ENCODE measurements around the gene PRDM16.

Gene PRDM16

DNA sequence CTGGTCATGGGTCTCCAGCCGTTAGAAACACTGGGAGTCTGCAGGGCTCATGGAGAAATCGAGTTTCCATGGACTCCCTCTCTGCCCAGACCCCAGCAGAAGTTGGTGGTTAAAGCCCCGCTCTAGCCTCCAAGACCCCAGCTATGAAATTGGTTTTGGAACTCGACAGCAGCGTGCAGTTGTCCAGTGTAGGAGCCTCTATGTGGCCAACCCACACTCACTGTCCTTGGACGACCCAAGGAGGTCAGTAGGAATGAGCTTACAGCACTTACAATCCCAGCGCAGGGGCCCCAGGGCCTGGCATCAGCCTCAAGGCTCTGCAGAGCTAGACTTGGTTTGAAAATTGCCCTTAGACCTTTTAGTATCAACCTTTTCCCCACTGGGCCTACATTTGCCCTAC is 3.2 kb upstream of the PRDM16 start:
- TF ChIP-seq, protein P1, sequence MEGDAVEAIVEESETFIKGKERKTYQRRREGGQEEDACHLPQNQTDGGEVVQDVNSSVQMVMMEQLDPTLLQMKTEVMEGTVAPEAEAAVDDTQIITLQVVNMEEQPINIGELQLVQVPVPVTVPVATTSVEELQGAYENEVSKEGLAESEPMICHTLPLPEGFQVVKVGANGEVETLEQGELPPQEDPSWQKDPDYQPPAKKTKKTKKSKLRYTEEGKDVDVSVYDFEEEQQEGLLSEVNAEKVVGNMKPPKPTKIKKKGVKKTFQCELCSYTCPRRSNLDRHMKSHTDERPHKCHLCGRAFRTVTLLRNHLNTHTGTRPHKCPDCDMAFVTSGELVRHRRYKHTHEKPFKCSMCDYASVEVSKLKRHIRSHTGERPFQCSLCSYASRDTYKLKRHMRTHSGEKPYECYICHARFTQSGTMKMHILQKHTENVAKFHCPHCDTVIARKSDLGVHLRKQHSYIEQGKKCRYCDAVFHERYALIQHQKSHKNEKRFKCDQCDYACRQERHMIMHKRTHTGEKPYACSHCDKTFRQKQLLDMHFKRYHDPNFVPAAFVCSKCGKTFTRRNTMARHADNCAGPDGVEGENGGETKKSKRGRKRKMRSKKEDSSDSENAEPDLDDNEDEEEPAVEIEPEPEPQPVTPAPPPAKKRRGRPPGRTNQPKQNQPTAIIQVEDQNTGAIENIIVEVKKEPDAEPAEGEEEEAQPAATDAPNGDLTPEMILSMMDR (IDR thresholded peaks at IDR 0.05; ENCODE audit: borderline replicate concordance, insufficient read depth, low read depth, low read length) = no peak
- no peak overlapping the region for H3K4me3 ChIP-seq (ENCODE audit: low read depth, low read length)

DNA sequence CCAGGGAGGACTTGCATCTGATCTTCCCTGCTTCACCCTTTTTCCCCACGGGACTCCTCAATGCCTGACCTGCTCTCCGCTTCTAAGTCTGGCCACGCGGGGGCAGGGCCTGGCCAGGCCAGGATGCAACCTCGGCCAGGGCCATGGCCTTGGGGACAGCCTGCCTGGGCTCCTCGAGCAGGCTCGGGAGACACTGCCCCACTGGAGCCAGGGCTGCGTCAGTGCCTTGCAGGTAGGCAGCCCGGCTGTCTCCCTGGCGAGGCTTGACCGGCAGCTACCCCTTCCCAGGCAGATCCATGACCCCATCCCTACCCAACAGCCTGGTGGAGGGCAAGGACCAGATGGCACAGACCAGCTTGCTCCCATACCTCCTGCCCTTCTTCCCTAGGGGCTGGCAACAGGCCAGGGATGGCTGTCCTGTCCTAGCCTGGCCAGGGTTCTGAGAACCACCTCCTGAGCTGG is 2.7 kb upstream of the PRDM16 start:
- TF ChIP-seq, protein P1 (IDR thresholded peaks at IDR 0.05; ENCODE audit: borderline replicate concordance, insufficient read depth, low read depth, low read length) = no peak
- no peak overlapping the region for H3K4me3 ChIP-seq (ENCODE audit: low read depth, low read length)

DNA sequence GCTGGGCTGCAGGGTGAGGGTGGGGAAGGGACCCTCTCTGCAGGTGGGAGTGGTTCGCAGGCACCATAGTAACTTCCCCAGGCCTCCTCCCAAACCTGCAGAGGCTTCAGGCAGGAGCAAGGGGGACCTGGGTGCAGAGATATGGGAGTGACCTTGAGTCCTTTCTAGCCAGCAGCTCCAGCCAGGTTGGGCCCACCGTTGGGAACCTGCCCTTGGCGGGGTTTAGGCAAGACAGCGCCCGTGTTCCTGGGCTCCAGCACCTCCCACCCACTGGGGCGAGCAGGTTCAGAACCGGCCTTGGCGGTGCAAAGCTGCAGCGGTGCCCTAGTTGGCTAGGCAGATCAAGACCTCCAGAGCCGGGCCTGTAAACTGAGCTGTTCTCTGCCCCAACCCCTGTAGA is 2.2 kb upstream of the PRDM16 start:
- TF ChIP-seq, protein P1 (IDR thresholded peaks at IDR 0.05; ENCODE audit: borderline replicate concordance, insufficient read depth, low read depth, low read length) = no peak
- H3K4me3 ChIP-seq (ENCODE audit: low read depth, low read length) = no peak overlapping the region

DNA sequence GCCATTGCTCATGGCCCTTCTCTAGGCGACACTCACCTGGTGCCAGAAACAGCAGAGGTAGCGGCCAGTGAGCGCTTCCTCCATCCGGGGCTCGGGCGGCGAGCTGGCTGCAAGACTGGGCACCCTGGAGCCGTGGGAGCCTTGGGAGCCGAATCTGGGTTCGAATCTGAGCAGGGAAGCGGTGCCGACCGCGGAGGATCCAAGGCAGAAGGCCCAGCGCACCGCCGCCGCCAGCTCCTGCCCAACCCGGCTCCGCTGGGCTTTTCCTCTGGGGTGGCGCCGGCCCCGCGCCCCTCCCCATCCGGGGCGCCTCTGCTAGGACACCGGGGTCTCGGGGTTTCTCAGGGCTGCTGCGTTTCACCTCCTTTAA is 1.7 kb upstream of the PRDM16 start:
- no peak overlapping the region for H3K4me3 ChIP-seq (ENCODE audit: low read depth, low read length)
- TF ChIP-seq, protein P1 (IDR thresholded peaks at IDR 0.05; ENCODE audit: borderline replicate concordance, insufficient read depth, low read depth, low read length) = no peak

DNA sequence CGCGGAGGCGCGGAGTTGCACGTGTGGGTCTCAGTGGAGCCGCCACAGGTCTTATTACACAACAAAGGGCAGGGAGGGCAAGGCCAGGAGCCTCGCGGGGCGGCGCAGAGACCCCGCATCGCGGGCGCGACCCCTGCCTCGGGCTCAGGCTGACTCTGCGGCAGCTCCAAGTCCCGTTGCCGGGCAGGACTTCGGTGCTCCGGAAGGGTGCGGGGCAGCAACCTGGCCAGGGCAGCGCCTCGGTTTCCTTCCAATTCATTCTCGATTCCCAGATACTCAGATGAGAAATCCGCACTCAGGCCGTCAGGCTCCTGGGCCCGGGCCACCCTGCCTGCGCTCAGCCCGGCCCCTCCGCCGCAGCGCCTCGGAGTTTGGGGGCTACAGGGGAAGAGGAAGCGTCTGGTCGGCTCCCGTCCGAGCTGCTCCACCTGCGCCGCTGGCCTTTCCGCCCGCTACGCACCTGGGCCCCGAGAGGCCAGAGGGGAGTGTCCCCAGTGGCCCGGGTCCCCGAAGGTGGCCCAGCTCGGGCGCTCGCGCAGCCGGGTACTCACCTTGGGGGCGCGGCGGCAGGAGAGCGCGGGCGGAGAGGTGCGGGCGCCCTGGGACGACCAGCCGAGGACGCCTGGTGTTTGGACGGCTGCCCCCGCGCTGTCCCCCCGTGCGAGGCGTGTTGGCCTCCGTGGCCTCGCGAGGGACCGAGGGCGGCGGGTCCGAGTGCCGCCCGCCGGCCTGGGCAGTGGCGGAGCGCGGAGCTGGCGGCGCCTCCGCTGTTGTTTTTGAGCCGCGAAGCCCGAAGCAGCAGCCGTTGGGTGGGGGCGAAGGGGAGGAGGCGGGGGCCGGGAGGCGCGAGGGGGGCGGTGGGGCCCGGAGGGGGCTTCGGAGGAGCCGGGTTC is 1.1 kb upstream of the PRDM16 start:
- TF ChIP-seq, protein P1 (IDR thresholded peaks at IDR 0.05; ENCODE audit: borderline replicate concordance, insufficient read depth, low read depth, low read length) = no peak
- H3K4me3 ChIP-seq (ENCODE audit: low read depth, low read length) = no peak overlapping the region

DNA sequence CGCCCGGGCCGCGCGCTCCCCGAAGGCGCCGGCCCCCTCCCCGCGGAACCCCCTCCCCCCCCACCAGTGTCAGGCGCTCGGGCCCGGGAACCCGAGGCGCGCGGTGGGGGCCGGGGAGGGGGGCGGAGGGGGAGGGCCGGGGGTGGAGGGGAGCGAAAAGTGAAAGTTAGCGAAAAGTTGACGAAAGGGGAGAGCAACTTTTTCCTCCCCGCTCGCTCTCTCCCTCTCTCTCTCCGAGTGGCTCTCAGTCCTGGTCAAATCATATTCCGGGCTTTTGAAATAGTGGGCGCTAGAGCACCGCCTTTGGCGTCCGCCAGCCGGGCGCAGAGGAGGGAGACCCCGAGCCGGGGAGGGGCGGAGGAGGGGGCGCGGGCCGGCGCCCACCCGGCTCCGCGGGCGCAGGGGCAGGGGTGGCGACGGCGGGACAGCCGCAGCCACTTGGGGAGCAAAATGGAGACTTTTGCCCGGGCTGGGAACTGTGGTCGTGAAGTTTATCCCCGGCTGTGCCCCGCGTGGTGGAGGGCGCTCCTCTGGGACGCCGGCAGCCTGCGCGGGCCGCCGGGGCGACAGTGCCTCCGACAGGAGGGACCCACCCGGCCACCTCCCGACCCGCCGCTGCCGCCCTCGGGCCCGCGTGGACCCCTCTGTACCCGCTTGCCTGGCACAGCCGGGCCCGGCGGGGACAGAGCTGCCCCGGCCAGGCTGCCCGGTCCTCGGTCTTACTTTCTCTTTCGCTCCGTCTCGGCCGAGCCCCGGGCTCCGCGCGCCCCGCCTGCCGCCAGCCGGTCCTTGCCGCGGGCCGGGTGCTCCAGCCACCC is 697 bp downstream of the PRDM16 start:
- TF ChIP-seq, protein P1 (IDR thresholded peaks at IDR 0.05; ENCODE audit: borderline replicate concordance, insufficient read depth, low read depth, low read length) = no peak
- H3K4me3 ChIP-seq (ENCODE audit: low read depth, low read length) = no peak overlapping the region

Measured in GM12875 (cell line).